ENCODE measurements around the gene GID8.
"Not testable (repeated sequence)": the region's sequence is repeated elsewhere in the genome, so short reads cannot be mapped to it uniquely, and the experiment has no call there.

GID8 gene

GRCh38 chr20:62921119-62921687 lies 16.7 kb upstream of the GID8 start:
- Histone ChIP-seq H3K4me3 (ENCODE audit: low read length) (no peak overlapping the region), H3K9me3 (ENCODE audit: low read length) (no peaks in the 10 kb centered on the region), H2AFZ (ENCODE audit: low read depth, low read length) (no peak overlapping the region), H3K36me3 (ENCODE audit: insufficient read depth, low read length) (no peaks in the 10 kb centered on the region), H3K4me1 (ENCODE audit: insufficient read depth, low read length) (peaks cover 58% of the 10 kb centered on the region), H3K27me3 (ENCODE audit: insufficient read depth, low read length) (no peaks in the 10 kb centered on the region)

- Histone ChIP-seq H3K27me3 (ENCODE audit: insufficient read depth, low read length) (no peaks in the 10 kb centered on the region), H2AFZ (ENCODE audit: low read depth, low read length) (no peak overlapping the region), H3K4me1 (ENCODE audit: insufficient read depth, low read length) (peaks cover 54% of the 10 kb centered on the region), H3K4me3 (ENCODE audit: low read length) (no peak overlapping the region), H3K9me3 (ENCODE audit: low read length) (no peaks in the 10 kb centered on the region), H3K36me3 (ENCODE audit: insufficient read depth, low read length) (no peaks in the 10 kb centered on the region)
Observed at GRCh38 chr20:62922451-62922921, 15.5 kb upstream of the GID8 start.

GRCh38 chr20:62923059-62923668 lies 14.8 kb upstream of the GID8 start:
- not testable (repeated sequence) for H3K4me3 ChIP-seq (ENCODE audit: low read length); H3K36me3 ChIP-seq (ENCODE audit: insufficient read depth, low read length); H3K9me3 ChIP-seq (ENCODE audit: low read length); H3K27me3 ChIP-seq (ENCODE audit: insufficient read depth, low read length); H2AFZ ChIP-seq (ENCODE audit: low read depth, low read length)
- peaks cover 47% of the 10 kb centered on the region for H3K4me1 ChIP-seq (ENCODE audit: insufficient read depth, low read length)

GRCh38 chr20:62923669-62924441 lies 14.1 kb upstream of the GID8 start:
- Histone ChIP-seq H3K27me3 (ENCODE audit: insufficient read depth, low read length) (no peaks in the 10 kb centered on the region), H3K9me3 (ENCODE audit: low read length) (no peaks in the 10 kb centered on the region), H3K4me3 (ENCODE audit: low read length) (peak overlapping the region; percentile 95), H3K36me3 (ENCODE audit: insufficient read depth, low read length) (no peaks in the 10 kb centered on the region), H2AFZ (ENCODE audit: low read depth, low read length) (no peak overlapping the region), H3K4me1 (ENCODE audit: insufficient read depth, low read length) (peaks cover 40% of the 10 kb centered on the region)

- Histone ChIP-seq H3K4me3 (ENCODE audit: low read length) (peak overlapping the region; percentile 95), H3K9me3 (ENCODE audit: low read length) (no peaks in the 10 kb centered on the region), H3K27me3 (ENCODE audit: insufficient read depth, low read length) (no peaks in the 10 kb centered on the region), H2AFZ (ENCODE audit: low read depth, low read length) (no peak overlapping the region), H3K4me1 (ENCODE audit: insufficient read depth, low read length) (peaks cover 39% of the 10 kb centered on the region), H3K36me3 (ENCODE audit: insufficient read depth, low read length) (no peaks in the 10 kb centered on the region)
Observed at GRCh38 chr20:62924442-62925075, 13.4 kb upstream of the GID8 start.

GRCh38 chr20:62925076-62925419 lies 12.9 kb upstream of the GID8 start:
- no peaks in the 10 kb centered on the region for H3K27me3 ChIP-seq (ENCODE audit: insufficient read depth, low read length)
- H3K4me1 ChIP-seq (ENCODE audit: insufficient read depth, low read length), result peaks cover 37% of the 10 kb centered on the region
- H2AFZ ChIP-seq (ENCODE audit: low read depth, low read length), result no peak overlapping the region
- H3K36me3 ChIP-seq (ENCODE audit: insufficient read depth, low read length), result no peaks in the 10 kb centered on the region
- no peaks in the 10 kb centered on the region for H3K9me3 ChIP-seq (ENCODE audit: low read length)
- H3K4me3 ChIP-seq (ENCODE audit: low read length), result peak overlapping the region; percentile 95

DNA sequence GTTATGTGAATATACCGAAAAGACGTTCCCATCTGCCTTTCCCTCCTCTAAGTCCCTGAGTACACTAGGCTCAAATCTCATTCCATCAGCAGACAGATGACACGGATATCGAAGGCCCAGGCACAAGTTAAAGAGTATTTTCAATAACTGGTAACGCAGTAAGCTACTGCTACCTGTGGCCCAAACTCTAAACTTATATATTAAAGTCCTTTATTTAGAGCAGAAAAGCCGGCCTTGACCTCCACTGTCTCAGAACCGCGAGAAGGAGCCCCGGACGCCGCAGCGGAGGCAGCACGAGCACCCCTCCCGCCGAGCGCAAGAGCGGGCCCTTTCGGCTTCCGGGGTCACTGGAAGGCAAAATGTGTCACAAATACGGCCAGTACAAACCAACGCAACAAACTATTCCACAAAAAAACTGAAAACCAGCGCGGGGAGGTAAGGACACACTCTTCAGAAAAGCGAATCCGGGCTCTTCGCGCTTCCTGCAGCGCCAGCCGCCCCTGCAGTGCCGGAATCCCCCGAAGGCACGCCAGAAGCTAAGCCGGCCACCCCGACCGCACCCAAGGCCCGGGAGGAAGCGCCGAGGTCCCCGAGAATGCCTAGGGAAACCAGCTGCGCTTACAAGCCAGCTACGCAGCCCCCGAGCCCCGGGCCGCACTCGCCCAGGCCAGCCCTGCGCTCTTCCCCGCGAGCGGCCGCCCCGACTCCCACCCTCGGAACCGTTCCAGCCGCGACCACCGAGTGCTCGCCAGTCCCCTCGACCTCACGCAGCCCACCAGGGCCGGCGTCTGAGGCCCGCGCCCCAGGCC lies 12.3 kb upstream of the GID8 start:
- no peak overlapping the region for H2AFZ ChIP-seq (ENCODE audit: low read depth, low read length)
- H3K9me3 ChIP-seq (ENCODE audit: low read length), result no peaks in the 10 kb centered on the region
- H3K27me3 ChIP-seq (ENCODE audit: insufficient read depth, low read length), result no peaks in the 10 kb centered on the region
- peak overlapping the region; percentile 95 for H3K4me3 ChIP-seq (ENCODE audit: low read length)
- no peaks in the 10 kb centered on the region for H3K36me3 ChIP-seq (ENCODE audit: insufficient read depth, low read length)
- H3K4me1 ChIP-seq (ENCODE audit: insufficient read depth, low read length), result peaks cover 32% of the 10 kb centered on the region

DNA sequence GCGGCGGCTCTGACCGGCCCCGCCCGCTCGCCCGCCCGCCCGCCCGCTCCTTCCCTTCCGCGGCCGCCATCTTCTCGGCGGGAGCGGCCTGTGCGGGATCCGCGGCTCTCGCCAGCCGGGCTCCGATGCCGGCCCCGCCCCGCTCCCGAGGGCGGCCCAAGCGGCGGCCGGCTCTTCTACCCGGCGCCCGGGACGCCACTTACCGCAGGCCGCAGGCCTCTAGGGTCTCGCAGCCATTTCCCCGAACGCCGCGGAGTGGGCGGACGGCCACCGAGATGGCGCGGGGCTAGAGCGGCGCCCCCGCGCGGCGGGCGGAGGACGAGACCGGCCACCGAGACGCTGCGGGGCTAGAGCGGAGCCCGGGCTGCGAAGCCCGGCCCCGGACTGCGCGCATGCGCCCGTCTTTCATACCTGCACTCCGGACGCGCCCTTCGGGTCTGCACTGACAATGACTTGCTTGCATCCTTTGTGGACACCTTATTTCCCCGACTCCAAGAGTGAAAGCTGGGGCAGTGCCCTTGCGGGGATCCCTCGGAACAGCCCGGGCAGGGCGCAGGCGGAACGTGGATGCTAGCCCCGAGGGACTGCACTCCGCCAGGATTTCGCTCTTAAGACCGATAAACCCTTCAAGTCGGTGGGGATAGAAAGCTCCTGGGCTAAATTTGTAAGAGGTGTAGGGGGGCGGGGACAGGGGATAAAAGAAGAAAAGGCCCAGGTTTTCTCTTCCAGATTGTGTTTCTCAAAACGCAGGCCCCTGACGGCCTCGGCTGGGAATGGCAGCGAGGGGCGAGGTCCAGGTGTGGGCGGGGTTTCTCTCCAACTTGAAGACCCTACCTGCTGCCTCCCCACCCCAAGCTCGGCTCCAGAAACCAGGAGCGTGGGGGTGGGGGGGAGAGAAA lies 11.5 kb upstream of the GID8 start, which contains the start of gene DIDO1:
TSS of gene DIDO1 (minus strand) at position 277 of the 899 bp plus-strand sequence.
- H3K9me3 ChIP-seq (ENCODE audit: low read length), result no peaks in the 10 kb centered on the region
- peak within 1 kb of the TSS; percentile 95 for H3K4me3 ChIP-seq (ENCODE audit: low read length)
- H3K4me1 ChIP-seq (ENCODE audit: insufficient read depth, low read length), result peaks cover 28% of the 10 kb centered on the region
- H3K36me3 ChIP-seq (ENCODE audit: insufficient read depth, low read length), result no peaks in the 10 kb centered on the region
- no peak within 1 kb of the TSS for H2AFZ ChIP-seq (ENCODE audit: low read depth, low read length)
- no peaks in the 10 kb centered on the region for H3K27me3 ChIP-seq (ENCODE audit: insufficient read depth, low read length)

DNA sequence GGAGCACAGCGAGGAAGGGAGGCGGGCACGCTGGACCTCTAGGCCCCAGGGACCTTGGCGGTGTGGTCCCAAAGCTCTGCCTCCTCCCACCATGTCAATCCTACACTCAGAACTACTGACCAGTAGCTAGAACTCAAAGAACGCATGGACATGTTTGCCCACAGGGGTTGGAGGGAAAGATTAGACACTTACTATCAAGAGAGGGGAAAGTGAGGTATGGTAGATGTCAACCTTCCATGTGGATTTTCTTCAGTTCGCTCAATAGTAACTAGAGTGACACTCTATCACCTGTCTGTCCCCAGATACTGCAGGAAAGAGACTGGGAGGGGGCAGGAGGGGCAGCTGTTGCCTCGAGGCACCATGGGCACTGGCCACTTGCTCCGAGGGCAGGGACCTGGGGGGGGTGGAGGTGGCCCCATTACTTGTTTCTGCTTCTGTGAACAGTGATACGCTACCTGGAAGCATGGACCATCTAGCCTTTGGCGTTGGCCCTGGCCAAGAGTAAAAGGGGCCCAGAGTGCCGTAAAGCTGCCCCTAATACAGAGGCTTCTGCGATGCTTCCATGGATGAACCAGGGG lies 10.7 kb upstream of the GID8 start:
- no peaks in the 10 kb centered on the region for H3K27me3 ChIP-seq (ENCODE audit: insufficient read depth, low read length)
- no peaks in the 10 kb centered on the region for H3K9me3 ChIP-seq (ENCODE audit: low read length)
- no peak overlapping the region for H2AFZ ChIP-seq (ENCODE audit: low read depth, low read length)
- H3K36me3 ChIP-seq (ENCODE audit: insufficient read depth, low read length), result no peaks in the 10 kb centered on the region
- peaks cover 27% of the 10 kb centered on the region for H3K4me1 ChIP-seq (ENCODE audit: insufficient read depth, low read length)
- peak overlapping the region; percentile 95 for H3K4me3 ChIP-seq (ENCODE audit: low read length)

DNA sequence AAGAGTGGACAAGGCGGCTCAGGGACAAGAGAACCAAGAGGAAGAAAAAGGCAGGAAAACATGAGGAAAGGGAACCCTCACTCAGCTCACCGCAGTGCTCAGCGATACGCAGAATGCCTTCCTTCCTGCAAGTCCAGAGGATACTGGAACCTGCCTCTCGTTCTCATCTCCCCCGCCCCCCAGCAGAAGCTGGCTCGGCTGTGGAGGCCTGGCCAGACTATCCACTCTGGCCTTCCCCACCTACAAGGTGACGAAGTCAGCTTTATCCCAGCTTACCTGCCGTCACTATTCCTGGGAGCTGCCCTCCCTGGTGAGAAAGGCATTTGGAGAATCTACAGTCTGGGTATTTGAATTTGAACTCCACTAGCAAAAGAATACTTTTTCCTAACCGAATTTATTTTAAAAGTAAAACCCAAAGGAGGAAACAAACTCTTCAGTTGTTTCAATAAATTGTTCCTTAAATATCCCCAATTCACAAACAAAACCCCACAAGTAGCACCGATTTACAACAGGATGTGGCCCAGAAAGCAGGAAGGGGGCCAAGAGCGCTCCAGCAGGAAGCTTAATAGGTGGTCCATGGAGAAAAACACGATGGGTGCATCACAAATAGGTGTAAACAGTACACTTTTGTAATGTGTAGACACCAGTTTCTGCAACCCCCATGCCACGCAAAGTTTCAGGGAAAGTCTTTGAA lies 9.6 kb upstream of the GID8 start:
- Histone ChIP-seq H3K4me3 (ENCODE audit: low read length) (no peak overlapping the region), H3K27me3 (ENCODE audit: insufficient read depth, low read length) (no peaks in the 10 kb centered on the region)

DNA sequence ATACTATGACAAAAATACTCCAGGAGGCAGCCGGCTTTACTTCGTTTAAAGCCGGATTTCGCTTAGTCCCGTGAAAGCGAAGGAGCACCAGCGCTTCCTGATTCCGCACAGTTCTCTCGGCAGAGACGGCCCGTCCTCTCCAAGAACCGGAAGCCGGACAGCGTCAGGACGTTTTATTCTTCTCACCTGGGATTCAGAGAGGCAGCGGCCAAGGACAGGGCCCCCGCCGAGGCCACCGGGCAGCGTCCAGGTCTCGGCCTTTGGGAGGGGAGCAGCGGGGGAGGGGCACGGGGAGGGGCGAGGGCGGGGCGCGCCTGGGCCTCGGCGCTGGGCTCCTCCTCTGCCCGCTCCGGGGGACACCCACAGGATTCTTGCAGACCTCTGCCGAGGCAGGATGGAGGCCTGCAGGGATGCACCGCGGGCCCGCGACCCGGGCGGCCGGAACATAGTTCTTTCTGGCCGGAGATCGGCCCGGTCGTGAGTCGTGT lies 8.9 kb upstream of the GID8 start:
- peaks cover 8% of the 10 kb centered on the region for H3K36me3 ChIP-seq (ENCODE audit: insufficient read depth, low read length)
- H3K27me3 ChIP-seq (ENCODE audit: insufficient read depth, low read length), result no peaks in the 10 kb centered on the region
- peaks cover 21% of the 10 kb centered on the region for H3K4me1 ChIP-seq (ENCODE audit: insufficient read depth, low read length)
- no peak overlapping the region for H3K4me3 ChIP-seq (ENCODE audit: low read length)
- H2AFZ ChIP-seq (ENCODE audit: low read depth, low read length), result no peak overlapping the region
- H3K9me3 ChIP-seq (ENCODE audit: low read length), result no peaks in the 10 kb centered on the region

More for the DNA sequence above, 9.6 kb upstream of the GID8 start:
- Histone ChIP-seq H3K4me1 (ENCODE audit: insufficient read depth, low read length) (peaks cover 27% of the 10 kb centered on the region), H3K9me3 (ENCODE audit: low read length) (no peaks in the 10 kb centered on the region), H2AFZ (ENCODE audit: low read depth, low read length) (no peak overlapping the region), H3K36me3 (ENCODE audit: insufficient read depth, low read length) (peaks cover 3% of the 10 kb centered on the region)
